Measurements from ENCODE around the gene TMIGD2.
A peak's percentile ranks its signal among the peaks of the same experiment; 100 is the strongest.
"Not testable (repeated sequence)": the region's sequence is repeated elsewhere in the genome, so short reads cannot be mapped to it uniquely, and the experiment has no call there.

The TMIGD2 gene

GRCh38 chr19:4266253-4267000, 35.8 kb downstream of the TMIGD2 start:
- no peak for DNase-seq

GRCh38 chr19:4264812-4265211, 37.4 kb downstream of the TMIGD2 start:
- no peak for DNase-seq

- no peak for DNase-seq
Observed at GRCh38 chr19:4260613-4261191, 41.5 kb downstream of the TMIGD2 start.

- no peak for DNase-seq
Observed at GRCh38 chr19:4258181-4258580, 44.0 kb downstream of the TMIGD2 start.

- no peak for DNase-seq
Observed at GRCh38 chr19:4257025-4257424, 45.2 kb downstream of the TMIGD2 start.

GRCh38 chr19:4256563-4256962, 45.6 kb downstream of the TMIGD2 start:
- no peak for DNase-seq

- peak; percentile 99 for DNase-seq
Observed at GRCh38 chr19:4246767-4247593, 55.2 kb downstream of the TMIGD2 start, which contains the start of gene YJU2. Gene YJU2 (plus strand): TSS chr19:4247080. CDS start chr19:4247147, 67 bp downstream.

- not testable (repeated sequence) for DNase-seq
Observed at GRCh38 chr19:4245938-4246337, 56.3 kb downstream of the TMIGD2 start.
